AG09319 (cell line): ENCODE results near the gene SNAP47.
A peak's percentile ranks its signal among the peaks of the same experiment; 100 is the strongest.

ENCODE experiments used
- DNase-seq: peaks from one replicate; pipeline ENCODE4 v3.0.0-alpha.2; 2010; ENCODE audit warnings: low read depth; ENCODE audit errors: extremely low read depth
- CTCF ChIP-seq: IDR thresholded peaks from 2 replicates; pipeline ENCODE4 v1.5.1; 2011; ENCODE audit warnings: low read depth, mild to moderate bottlenecking, inconsistent platforms, low read length, moderate library complexity

Gene SNAP47

GRCh38 chr1:227799756-227800155, 64.5 kb downstream of the SNAP47 start:
- no peak for DNase-seq
- no peak for TF ChIP-seq CTCF

- no peak for DNase-seq
- no peak for TF ChIP-seq CTCF
Measured at GRCh38 chr1:227803933-227804332, 68.7 kb downstream of the SNAP47 start.

- peak; percentile 60 for DNase-seq
- no peak for TF ChIP-seq CTCF
Measured at GRCh38 chr1:227805606-227806197, 70.5 kb downstream of the SNAP47 start.

- no peak for TF ChIP-seq CTCF
- no peak for DNase-seq
Measured at GRCh38 chr1:227808566-227808965, 73.3 kb downstream of the SNAP47 start.

GRCh38 chr1:227809026-227809425, 73.8 kb downstream of the SNAP47 start:
- no peak for DNase-seq
- TF ChIP-seq CTCF: no peak

GRCh38 chr1:227813962-227814361, 78.7 kb downstream of the SNAP47 start:
- DNase-seq: no peak
- no peak for TF ChIP-seq CTCF

- TF ChIP-seq CTCF: no peak
- no peak for DNase-seq
Measured at GRCh38 chr1:227815468-227816409, 80.5 kb downstream of the SNAP47 start, which contains the start of gene PRSS38. Gene PRSS38, plus strand, starts transcription at chr1:227815675. Its CDS starts 42 bp downstream, at chr1:227815717.
